ENCODE measurements around the gene SLC22A24. TPM values are rescaled to one million over a fixed set of nuclear protein-coding genes. Genes with fewer than 3 reads are reported as not detected.
"Not testable (repeated sequence)": the region's sequence is repeated elsewhere in the genome, so short reads cannot be mapped to it uniquely, and the experiment has no call there.

SLC22A24 gene
- total and polyA plus RNA-seq, 2 donors (not counting 1 experiment from before 2014, with no cell fraction given): not detected

DNA sequence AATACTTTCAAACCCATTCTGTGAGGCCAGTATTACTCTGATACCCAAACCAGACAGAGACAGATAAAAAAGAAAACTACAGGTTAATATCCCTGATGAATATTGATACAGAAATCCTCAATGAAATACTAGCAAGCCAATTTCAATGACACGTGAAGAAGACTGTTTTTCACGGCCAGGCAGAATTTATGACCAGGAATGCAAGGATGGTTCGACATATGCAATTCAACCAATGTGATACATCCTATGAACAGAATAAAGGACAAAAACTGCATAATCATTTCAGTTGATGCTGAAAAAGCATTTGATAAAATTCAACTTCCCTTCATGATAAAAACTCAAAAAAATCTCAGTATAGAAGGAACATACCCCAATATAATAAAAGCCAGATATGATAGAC lies 44.5 kb downstream of the SLC22A24 start:
- Histone ChIP-seq H3K9me3 (ENCODE audit: control insufficient read depth, insufficient read depth, low read depth, low read length) (no peaks in the 10 kb centered on the region), H2AFZ (ENCODE audit: low read length) (no peak overlapping the region), H3K36me3 (ENCODE audit: control insufficient read depth, insufficient read depth, low read length) (no peaks in the 10 kb centered on the region), H3K27me3 (ENCODE audit: control insufficient read depth, insufficient read depth, low read length) (no peaks in the 10 kb centered on the region), H3K4me1 (ENCODE audit: control insufficient read depth, extremely low read depth, insufficient read depth, low read length) (no peaks in the 10 kb centered on the region), H3K4me3 (replicated peaks in 1 of 4; ENCODE audit: control extremely low read depth in 1 of 4, insufficient read depth in 1 of 4, low read depth in 3 of 4, low read length in 4 of 4) (no peak overlapping the region), H3K27ac (ENCODE audit: insufficient read depth, low read length) (no peak overlapping the region), H3K79me2 (ENCODE audit: control insufficient read depth, insufficient read depth, low read length) (no peaks in the 10 kb centered on the region), H4K20me1 (ENCODE audit: control insufficient read depth, extremely low read depth, insufficient read depth, low read length) (no peaks in the 10 kb centered on the region), H3K9ac (ENCODE audit: insufficient read depth, low read length) (no peak overlapping the region), H3K4me2 (ENCODE audit: extremely low read depth, insufficient read depth, low read length) (no peak overlapping the region)
- TF ChIP-seq EZH2 (IDR thresholded peaks at IDR 0.05; ENCODE audit: low read length, missing control alignments) (no peak), CTCF (conservative IDR thresholded peaks at IDR 0.05 in 1 of 2, IDR thresholded peaks at IDR 0.05 in 1 of 2; ENCODE audit: low read depth in 1 of 2, low read length in 2 of 2) (no peak)
- DNase-seq (ENCODE audit: low read depth in 2 of 2): no peak

- Histone ChIP-seq H3K4me3 (replicated peaks in 1 of 4; ENCODE audit: control extremely low read depth in 1 of 4, insufficient read depth in 1 of 4, low read depth in 3 of 4, low read length in 4 of 4) (no peak overlapping the region), H3K4me1 (ENCODE audit: control insufficient read depth, extremely low read depth, insufficient read depth, low read length) (no peaks in the 10 kb centered on the region), H3K9ac (ENCODE audit: insufficient read depth, low read length) (no peak overlapping the region), H4K20me1 (ENCODE audit: control insufficient read depth, extremely low read depth, insufficient read depth, low read length) (no peaks in the 10 kb centered on the region), H3K27ac (ENCODE audit: insufficient read depth, low read length) (no peak overlapping the region), H3K36me3 (ENCODE audit: control insufficient read depth, insufficient read depth, low read length) (no peaks in the 10 kb centered on the region), H3K27me3 (ENCODE audit: control insufficient read depth, insufficient read depth, low read length) (no peaks in the 10 kb centered on the region), H3K4me2 (ENCODE audit: extremely low read depth, insufficient read depth, low read length) (no peak overlapping the region), H3K79me2 (ENCODE audit: control insufficient read depth, insufficient read depth, low read length) (no peaks in the 10 kb centered on the region), H3K9me3 (ENCODE audit: control insufficient read depth, insufficient read depth, low read depth, low read length) (no peaks in the 10 kb centered on the region), H2AFZ (ENCODE audit: low read length) (no peak overlapping the region)
- no peak for DNase-seq (ENCODE audit: low read depth in 2 of 2)
- TF ChIP-seq EZH2 (IDR thresholded peaks at IDR 0.05; ENCODE audit: low read length, missing control alignments): no peak
- TF ChIP-seq CTCF (conservative IDR thresholded peaks at IDR 0.05 in 1 of 2, IDR thresholded peaks at IDR 0.05 in 1 of 2; ENCODE audit: low read depth in 1 of 2, low read length in 2 of 2): no peak
Observed at GRCh38 chr11:63080682-63081081, 63.3 kb downstream of the SLC22A24 start.

DNA sequence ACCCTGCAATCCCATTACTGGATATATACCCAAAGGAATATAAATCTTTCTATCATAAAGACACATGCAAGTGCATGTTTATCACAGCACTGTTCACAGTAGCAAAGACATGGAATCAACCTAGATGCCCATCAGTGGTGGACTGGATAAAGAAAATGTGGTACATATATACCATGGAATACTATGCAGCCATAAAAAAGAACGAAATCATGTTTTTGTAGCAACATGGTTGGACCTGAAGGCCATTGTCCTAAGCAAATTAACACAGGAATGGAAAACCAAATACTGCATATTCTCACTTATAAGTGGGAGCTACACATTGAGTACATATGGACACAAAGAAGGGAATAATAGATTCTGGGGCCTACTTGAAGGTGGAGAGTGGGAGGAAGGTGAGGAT lies 97.8 kb downstream of the SLC22A24 start:
- H3K27me3 ChIP-seq (ENCODE audit: control insufficient read depth, insufficient read depth, low read length); H2AFZ ChIP-seq (ENCODE audit: low read length); H4K20me1 ChIP-seq (ENCODE audit: control insufficient read depth, extremely low read depth, insufficient read depth, low read length); H3K9me3 ChIP-seq (ENCODE audit: control insufficient read depth, insufficient read depth, low read depth, low read length); H3K36me3 ChIP-seq (ENCODE audit: control insufficient read depth, insufficient read depth, low read length); H3K9ac ChIP-seq (ENCODE audit: insufficient read depth, low read length); H3K79me2 ChIP-seq (ENCODE audit: control insufficient read depth, insufficient read depth, low read length); DNase-seq (ENCODE audit: low read depth in 2 of 2); H3K4me1 ChIP-seq (ENCODE audit: control insufficient read depth, extremely low read depth, insufficient read depth, low read length); H3K4me3 ChIP-seq (replicated peaks in 1 of 4; ENCODE audit: control extremely low read depth in 1 of 4, insufficient read depth in 1 of 4, low read depth in 3 of 4, low read length in 4 of 4); H3K27ac ChIP-seq (ENCODE audit: insufficient read depth, low read length); H3K4me2 ChIP-seq (ENCODE audit: extremely low read depth, insufficient read depth, low read length): not testable (repeated sequence)
